22Rv1 (cell line): ENCODE results near the gene MRO.

ENCODE experiments used
- CTCF ChIP-seq: fragments of 450-650 bp; IDR thresholded peaks from 2 replicates; pipeline ENCODE4 v1.5.1; 2017; ENCODE audit warnings: mild to moderate bottlenecking
- ZFX ChIP-seq: fragments of 450-650 bp; IDR thresholded peaks from 2 replicates; pipeline ENCODE4 v1.6.1; 2017; ENCODE audit warnings: antibody characterized with exemption, borderline replicate concordance

DNA sequence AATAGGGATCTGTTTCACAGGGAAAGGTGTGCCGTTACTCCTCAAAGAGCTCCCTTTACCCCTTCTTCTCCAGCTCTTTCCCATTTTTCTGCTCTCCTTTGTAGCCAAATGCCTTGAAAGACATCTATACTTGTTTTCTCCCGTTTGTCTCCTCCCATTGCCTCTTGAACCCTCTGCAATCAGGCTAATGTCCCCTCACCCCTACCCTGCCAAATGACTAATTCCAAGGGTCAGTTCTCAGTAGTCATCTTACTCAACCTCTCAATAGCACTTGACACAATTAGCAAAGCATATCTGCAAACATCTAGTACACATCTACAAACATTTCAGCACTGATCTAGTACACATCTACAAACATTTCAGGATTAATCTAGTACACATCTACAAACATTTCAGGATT, 12.6 kb downstream of the MRO start:
- no peak for TF ChIP-seq CTCF
- no peak for TF ChIP-seq ZFX
